Stimulated activated CD4-positive, alpha-beta T cell treated with anti-CD3 and anti-CD28 coated beads, Interleukin-15, amount 100 ng/mL, for 1 hour (primary cell): ENCODE measurements around the gene AKR1C3.
"Not testable (repeated sequence)": the region's sequence is repeated elsewhere in the genome, so short reads cannot be mapped to it uniquely, and the experiment has no call there.

ENCODE experiments used
- DNase-seq, 2 donors: peaks; one replicate each; pipeline ENCODE4 v3.0.0-alpha.2; 2020; ENCODE audit warnings: low read depth in 1 of 2, low spot score in 1 of 2

The AKR1C3 gene

DNA sequence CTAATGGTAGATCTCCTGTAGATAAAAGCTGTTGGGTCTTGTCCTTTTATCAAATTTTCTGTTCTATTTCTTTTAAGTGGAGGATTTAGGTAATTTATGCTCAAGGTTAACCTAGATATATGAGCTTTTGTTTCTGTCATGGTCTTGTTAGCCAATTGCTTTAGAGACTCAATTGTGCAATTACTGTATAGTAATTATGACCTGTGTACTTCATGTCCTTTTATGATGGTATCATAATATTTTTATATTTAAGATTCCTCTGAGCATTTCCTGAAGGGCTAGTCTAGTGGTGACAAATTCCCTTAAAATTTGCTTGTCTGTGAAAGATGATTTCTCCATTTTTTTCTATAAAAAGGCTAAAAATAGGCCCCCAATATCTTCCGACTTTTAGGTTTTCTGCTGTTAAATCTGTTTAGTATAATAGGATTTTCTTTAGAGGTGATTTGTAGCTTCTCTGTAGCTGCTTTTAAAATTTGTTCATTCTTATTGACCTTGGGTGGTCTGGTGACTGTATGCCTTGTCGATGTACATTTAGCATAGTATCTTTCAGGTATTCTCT, 5.4 kb upstream of the AKR1C3 start:
- no peak for DNase-seq

DNA sequence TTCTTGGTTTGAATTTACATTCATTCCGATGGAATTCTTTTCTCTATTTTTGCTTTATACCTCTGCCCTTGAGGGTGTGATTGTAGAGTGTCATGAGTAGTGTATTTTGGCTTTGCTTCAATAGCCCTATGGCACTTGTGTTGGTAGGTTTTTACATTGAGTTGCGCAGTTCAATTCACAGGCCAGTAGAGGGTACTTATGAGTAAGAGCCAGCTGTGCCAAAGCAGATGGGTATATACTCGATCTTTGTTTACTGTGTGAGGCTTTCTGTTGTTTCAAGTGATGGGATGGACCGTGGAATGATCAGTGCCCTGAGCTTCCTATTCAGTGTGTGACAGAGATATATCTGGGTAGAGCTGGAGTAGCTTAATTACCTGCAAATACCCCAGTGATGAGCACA, 4.3 kb upstream of the AKR1C3 start:
- DNase-seq, result no peak

- DNase-seq, result no peak
These were observed 3.7 kb upstream of the AKR1C3 start for GRCh38 chr10:5090551-5090950.

- DNase-seq, result no peak
These were observed 3.0 kb upstream of the AKR1C3 start for GRCh38 chr10:5091196-5091595.

DNA sequence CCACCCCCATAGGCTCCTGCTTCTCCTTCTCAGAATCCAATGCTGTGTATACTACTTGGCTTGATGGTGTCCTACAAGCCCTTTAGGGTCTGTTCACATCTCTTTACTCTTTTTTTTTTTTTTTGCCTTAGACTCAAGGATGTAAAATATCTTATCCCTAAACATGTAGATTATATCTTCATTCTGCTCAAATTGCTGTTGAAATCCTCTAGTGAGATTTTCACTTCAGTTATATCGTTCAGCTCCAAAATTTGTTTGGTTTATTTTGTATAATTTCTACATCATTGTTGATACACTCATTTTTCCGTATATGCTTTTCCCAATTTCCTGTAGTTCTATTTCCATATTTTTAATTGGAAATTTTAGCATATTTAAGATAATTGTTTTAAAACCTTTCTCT, 1.8 kb upstream of the AKR1C3 start:
- DNase-seq, result no peak

DNA sequence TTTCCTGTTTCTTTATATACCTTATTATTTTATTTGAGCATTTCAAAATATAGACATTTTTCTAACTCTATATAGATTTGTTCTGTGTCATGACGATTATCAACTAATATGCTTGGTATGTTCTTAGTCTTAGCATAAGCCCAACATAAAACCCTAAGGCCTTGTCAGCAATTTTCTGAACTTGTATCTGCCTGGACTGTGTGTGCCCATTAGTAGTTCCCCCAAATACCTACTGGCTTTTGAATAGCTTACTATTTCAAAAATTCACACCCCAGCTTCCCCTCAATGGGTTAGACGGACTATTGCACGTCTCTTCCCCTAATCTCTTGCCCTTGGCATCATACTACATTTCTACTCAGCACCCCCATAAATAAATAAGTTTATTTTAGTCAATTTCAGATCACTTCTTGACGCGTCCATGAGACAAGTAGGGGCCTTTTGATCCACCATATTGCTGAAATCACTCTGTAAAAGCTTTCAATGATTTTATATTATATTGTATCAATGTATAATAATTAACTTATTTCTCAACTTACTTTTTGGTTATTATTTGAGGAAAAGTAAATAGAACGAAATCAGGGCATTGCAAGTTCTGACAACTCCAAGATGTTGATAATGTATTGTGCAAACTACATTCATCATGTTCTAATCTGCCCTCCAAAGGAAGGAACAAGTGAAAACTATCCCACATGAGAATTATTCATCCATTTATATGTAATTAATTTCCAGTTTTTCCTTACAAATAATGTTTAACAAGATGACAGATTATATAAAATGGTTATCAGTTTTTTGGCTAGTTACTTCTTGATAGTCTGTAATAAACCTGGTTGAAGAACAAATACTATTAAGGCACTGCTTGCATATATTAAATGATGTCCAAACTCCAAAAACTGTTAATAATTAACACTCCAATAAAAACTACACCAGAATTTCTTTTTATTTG, 1.1 kb upstream of the AKR1C3 start:
- DNase-seq, result no peak

GRCh38 chr10:5095687-5096086, 1.5 kb downstream of the AKR1C3 start:
- DNase-seq, result no peak

- no peak for DNase-seq
These were observed 1.9 kb downstream of the AKR1C3 start for GRCh38 chr10:5096108-5096507.

DNA sequence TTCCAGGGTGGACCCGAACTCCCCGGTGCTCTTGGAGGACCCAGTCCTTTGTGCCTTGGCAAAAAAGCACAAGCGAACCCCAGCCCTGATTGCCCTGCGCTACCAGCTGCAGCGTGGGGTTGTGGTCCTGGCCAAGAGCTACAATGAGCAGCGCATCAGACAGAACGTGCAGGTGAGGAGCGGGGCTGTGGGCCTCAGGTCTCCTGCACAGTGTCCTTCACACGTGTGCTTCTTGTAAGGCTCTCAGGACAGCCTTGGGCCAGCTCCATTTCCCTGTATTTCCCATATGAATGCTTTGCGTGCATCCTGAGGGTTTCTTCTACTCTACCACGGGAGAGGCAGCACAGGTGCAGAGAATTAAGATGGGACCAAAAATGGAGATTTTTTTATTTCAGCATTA, 8.3 kb downstream of the AKR1C3 start:
- not testable (repeated sequence) for DNase-seq

GRCh38 chr10:5103481-5103880, 9.3 kb downstream of the AKR1C3 start:
- DNase-seq, result no peak

- no peak for DNase-seq
These were observed 11.4 kb downstream of the AKR1C3 start for GRCh38 chr10:5105626-5106025.

DNA sequence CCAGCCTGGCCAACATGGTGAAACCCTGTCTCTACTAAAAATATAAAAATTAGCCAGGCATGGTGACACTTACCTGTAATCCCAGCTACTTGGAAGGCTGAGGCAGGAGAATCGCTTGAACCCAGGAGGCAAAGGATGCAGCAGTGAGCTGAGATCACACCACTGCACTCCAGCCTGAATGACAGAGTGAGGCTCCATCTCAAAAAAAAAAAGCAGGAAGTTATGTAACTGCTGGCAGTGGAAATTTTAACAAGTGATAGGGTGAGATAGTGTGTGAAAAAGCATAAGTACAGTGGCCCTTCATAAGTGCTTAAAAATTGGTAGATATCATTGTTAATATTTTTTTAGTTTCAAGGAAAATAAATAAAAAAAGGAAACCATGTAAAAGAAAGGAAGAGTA, 12.3 kb downstream of the AKR1C3 start:
- DNase-seq, result no peak

- DNase-seq, result no peak
These were observed 13.8 kb downstream of the AKR1C3 start for GRCh38 chr10:5107860-5108526.

- DNase-seq, result no peak
These were observed 14.6 kb downstream of the AKR1C3 start for GRCh38 chr10:5108658-5109416.

DNA sequence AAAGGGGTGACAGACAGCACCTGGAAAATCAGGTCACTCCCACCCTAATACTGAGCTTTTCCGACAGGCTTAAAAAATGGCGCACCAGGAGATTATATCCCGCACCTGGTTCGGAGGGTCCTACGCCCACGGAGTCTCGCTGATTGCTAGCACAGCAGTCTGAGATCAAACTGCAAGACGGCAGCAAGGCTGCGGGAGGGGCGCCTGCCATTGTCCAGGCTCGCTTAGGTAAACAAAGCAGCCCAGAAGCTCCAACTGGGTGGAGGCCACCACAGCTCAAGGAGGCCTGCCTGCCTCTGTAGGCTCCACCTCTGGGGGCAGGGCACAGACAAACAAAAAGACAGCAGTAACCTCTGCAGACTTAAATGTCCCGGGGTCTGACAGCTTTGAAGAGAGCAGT, 15.6 kb downstream of the AKR1C3 start:
- not testable (repeated sequence) for DNase-seq

GRCh38 chr10:5116621-5117020, 22.4 kb downstream of the AKR1C3 start:
- no peak for DNase-seq

DNA sequence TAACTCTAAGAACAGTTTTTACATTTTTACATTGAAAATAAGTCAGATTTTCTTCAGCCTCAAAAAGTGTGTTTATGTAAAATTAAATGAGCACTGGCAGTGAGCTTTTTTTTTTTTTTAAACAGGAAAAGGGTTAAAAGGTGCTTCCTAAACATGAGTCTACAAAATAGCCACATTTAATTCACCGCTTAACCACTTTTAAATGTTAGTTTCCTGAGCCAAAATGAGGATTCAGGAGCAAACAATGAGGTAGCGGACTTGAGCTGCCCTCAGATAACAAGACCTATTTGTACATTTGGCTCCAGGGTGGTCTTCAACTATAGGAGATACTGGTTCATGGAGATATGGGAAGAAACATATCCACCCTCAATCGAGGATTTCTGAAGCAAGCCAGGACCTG, 22.8 kb downstream of the AKR1C3 start:
- DNase-seq, result no peak

GRCh38 chr10:5119997-5120396, 25.8 kb downstream of the AKR1C3 start:
- DNase-seq, result not testable (repeated sequence)

DNA sequence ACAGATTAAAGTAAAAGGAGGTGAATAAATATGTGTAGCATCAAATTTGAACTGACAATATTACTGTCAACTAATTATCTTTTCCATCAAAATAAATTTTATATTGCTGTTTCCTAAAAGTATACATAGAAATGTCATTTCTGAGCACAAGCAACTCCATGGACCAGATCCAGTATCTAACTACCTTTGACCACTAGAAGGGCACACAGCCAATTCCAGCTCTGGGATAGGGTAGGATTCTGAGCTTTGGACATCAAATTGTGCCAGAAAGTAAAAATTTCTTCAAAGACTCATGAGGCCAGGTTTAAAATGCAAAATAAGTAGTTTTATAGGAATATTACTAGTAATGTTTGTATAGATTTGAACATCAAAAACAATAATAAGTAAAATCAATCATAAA, 29.7 kb downstream of the AKR1C3 start:
- no peak for DNase-seq

DNA sequence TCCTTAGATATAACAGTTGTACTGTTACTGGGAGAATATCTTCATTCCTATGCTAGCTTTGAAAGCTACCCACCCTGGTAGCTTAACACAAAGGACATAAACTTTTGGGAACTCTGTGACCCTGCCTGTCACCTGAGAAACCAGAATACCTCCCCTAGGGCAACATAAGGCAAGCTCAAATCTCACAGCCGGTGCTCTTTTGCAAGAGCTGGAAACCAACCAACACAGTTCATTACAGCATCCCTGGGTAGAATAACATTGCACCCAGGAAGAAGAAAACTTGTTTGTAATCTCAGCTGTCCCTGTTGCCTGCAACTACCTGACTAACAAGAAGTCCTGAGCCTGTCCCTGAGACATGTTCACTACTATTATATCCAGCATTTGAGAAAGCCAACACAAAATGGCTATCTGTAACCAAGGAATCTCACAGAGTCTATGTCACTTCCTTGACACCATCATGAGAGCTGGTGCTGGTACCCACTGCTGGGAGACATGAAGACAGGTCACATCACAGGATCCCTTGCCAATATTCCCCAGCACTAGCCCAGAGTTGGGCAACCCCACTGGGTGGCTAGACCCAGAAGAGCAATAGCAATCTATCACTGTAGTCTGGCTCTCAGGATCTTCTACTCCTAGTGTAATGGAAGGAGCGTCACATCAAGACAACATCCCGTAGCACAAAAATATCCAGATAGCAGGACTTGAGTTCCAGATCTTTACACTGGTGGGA, 31.3 kb downstream of the AKR1C3 start:
- no peak for DNase-seq

- DNase-seq, result no peak
These were observed 41.4 kb downstream of the AKR1C3 start for GRCh38 chr10:5135581-5135980.
